HG03066 (cell line): Measurements from ENCODE around the gene THRB.

Experiments
- ATAC-seq: cut with Tn5 transposase; IDR thresholded peaks from one replicate; pipeline ENCODE4 v1.9.1; 2021; ENCODE audit warnings: low read depth; ENCODE audit not compliant: unreplicated experiment

The THRB gene

DNA sequence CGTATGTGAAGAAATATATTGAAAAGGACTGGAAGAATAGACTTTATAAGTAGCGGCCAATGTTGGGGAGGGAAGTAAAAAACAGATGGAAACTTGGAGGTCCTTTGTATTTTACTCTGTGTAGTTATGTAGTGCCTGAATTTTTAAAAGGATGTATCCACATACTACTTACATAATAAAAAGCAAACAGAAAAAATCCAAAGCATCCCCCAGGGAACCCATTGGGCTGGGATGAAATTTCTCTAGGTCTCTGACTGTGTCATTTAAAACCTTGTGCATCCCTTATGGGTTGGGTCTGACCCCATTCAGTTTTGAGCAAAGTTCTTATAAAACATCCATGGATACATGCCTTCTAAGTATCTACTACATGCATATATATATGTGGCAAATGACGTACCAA is 408.4 kb downstream of the THRB start:
- no peak for ATAC-seq

DNA sequence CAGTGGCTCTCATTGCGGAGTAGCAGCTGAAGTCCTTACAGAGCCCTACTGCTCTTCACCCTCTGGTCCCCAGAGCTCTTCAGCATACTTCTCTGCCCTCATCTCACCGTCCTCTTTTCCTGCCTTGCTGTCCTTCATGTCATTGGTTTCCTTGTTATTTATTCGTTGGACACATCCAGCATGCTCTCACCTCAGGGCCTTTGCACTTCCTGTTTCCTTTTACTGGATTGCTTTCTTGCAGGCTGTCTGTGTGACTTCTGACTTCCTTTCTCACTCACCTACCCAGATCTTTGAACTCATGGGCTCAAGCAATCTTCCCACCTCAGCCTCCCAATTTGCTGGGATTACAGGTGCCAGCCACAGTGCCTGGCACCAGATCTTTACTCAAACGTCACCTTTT is 422.5 kb downstream of the THRB start:
- no peak for ATAC-seq

DNA sequence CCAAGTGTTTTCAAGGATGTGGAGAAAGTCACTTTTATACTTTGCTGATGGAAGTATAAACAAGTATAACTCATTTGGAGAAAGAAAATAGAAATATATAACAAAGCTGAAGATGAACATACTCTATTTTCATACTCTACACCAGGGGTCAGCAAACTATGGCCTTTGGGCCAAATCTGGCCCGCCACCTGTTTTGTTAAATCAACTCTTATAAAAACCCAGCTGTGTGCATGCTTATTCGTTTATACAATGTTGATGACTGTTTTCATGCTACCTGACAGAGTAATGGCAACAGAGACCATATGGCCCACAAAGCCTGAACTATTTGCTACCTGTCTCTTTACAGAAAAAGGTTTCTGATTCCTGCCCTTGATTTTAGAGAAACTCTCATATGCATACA is 425.6 kb downstream of the THRB start:
- no peak for ATAC-seq

DNA sequence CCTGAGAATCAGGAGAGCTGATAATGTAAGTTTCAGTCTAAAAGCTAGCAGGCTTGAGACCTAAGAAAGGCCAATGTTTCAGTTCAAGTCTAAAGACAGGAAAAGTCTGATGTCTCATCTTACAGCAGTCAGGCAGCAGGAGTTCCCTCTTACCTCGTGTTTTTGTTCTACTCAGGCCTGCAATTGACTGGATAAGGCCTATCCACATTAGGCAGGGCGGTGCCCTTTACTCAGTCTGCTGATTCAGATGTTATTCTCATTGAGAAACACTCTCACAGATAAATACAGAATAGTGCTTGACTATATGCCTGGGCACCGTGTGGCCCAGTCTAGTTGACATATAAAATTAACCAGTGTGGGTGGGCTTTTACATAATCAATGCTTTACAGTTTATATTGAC is 427.2 kb downstream of the THRB start:
- ATAC-seq, result no peak
